ENCODE data around the gene CD4.

CD4 gene

GRCh38 chr12:6765634-6766581 is 23.4 kb upstream of the CD4 start, which contains the start of gene PTMS:
PTMS (plus strand) TSS chr12:6766363; CDS start chr12:6766706, 343 bp downstream.
- DNase-seq, result no peak

GRCh38 chr12:6766651-6767349 is 22.5 kb upstream of the CD4 start:
- DNase-seq, result peak; percentile 57

GRCh38 chr12:6767353-6768319 is 21.7 kb upstream of the CD4 start:
- no peak for DNase-seq

- DNase-seq, result no peak
Observed at GRCh38 chr12:6768437-6768914, 20.9 kb upstream of the CD4 start.

- DNase-seq, result no peak
Observed at GRCh38 chr12:6768990-6769389, 20.3 kb upstream of the CD4 start.

GRCh38 chr12:6769666-6770065 is 19.7 kb upstream of the CD4 start:
- no peak for DNase-seq

- no peak for DNase-seq
Observed at GRCh38 chr12:6770094-6770493, 19.2 kb upstream of the CD4 start.

GRCh38 chr12:6770600-6770999 is 18.7 kb upstream of the CD4 start:
- no peak for DNase-seq

GRCh38 chr12:6771091-6771495 is 18.2 kb upstream of the CD4 start:
- DNase-seq, result no peak

- no peak for DNase-seq
Observed at GRCh38 chr12:6771509-6772330, 17.6 kb upstream of the CD4 start.

- DNase-seq, result peak; percentile 67
Observed at GRCh38 chr12:6772331-6772695, 17.0 kb upstream of the CD4 start, which contains the start of gene LAG3. LAG3 (plus strand) TSS chr12:6772520; CDS start chr12:6772853, 333 bp downstream.

GRCh38 chr12:6772726-6773589 is 16.4 kb upstream of the CD4 start:
- DNase-seq, result no peak

GRCh38 chr12:6773590-6774351 is 15.6 kb upstream of the CD4 start:
- DNase-seq, result peak; percentile 49

- DNase-seq, result no peak
Observed at GRCh38 chr12:6774499-6775062, 14.7 kb upstream of the CD4 start.

- DNase-seq, result no peak
Observed at GRCh38 chr12:6775185-6776174, 13.8 kb upstream of the CD4 start.

GRCh38 chr12:6777386-6777785 is 11.9 kb upstream of the CD4 start:
- no peak for DNase-seq

GRCh38 chr12:6778217-6778573 is 11.1 kb upstream of the CD4 start:
- no peak for DNase-seq

All from stimulated activated CD4-positive, alpha-beta T cell treated with anti-CD3 and anti-CD28 coated beads, Interleukin-12 subunit alpha, Interleukin-12 subunit beta, amount 100 ng/mL, for 4 hours (primary cell).